PFSK-1 (cell line): ENCODE measurements around the gene ALG5.

Experiments
- FOXP2 ChIP-seq: optimal IDR thresholded peaks from 2 replicates; pipeline ENCODE3; 2011; ENCODE audit warnings: borderline replicate concordance, control low read depth, inconsistent platforms; ENCODE audit not compliant: insufficient read depth; ENCODE audit errors: extremely low read length, extremely low read depth
- POLR2AphosphoS5 ChIP-seq: IDR thresholded peaks from 2 replicates; pipeline ENCODE4 v1.6.1; 2012; ENCODE audit warnings: low read depth, mild to moderate bottlenecking, control low read depth, low read length, moderate library complexity
- REST ChIP-seq, 2 experiments: IDR thresholded peaks; 2 replicates each; pipeline versions ENCODE4 v1.6.1 to v1.8.0; 2011 to 2012; ENCODE audit warnings: low read depth in 2 of 2, low read length in 2 of 2, control low read depth in 1 of 2, inconsistent platforms in 1 of 2, mild to moderate bottlenecking in 1 of 2, moderate library complexity in 1 of 2; ENCODE audit not compliant: insufficient read depth in 1 of 2
- SIN3A ChIP-seq: IDR thresholded peaks from 2 replicates; pipeline ENCODE4 v1.6.1; 2012; ENCODE audit warnings: mild to moderate bottlenecking, low read length, moderate library complexity, borderline replicate concordance; ENCODE audit not compliant: insufficient read depth
- TAF1 ChIP-seq: IDR thresholded peaks from 2 replicates; pipeline ENCODE4 v1.6.1; 2012; ENCODE audit warnings: low read length, control low read depth, borderline replicate concordance; ENCODE audit not compliant: insufficient read depth

Gene ALG5

GRCh38 chr13:36924001-36924400, 75.1 kb downstream of the ALG5 start:
- no peak for TF ChIP-seq REST (IDR thresholded peaks at IDR 0.05; ENCODE audit: insufficient read depth in 1 of 2, low read depth in 2 of 2, low read length in 2 of 2)
- TF ChIP-seq POLR2AphosphoS5: no peak
- no peak for TF ChIP-seq SIN3A
- no peak for TF ChIP-seq TAF1
- no peak for TF ChIP-seq FOXP2

- TF ChIP-seq TAF1 (no peak), POLR2AphosphoS5 (no peak), FOXP2 (no peak), SIN3A (no peak), REST (IDR thresholded peaks at IDR 0.05; ENCODE audit: insufficient read depth in 1 of 2, low read depth in 2 of 2, low read length in 2 of 2) (no peak)
These were observed 77.4 kb downstream of the ALG5 start for GRCh38 chr13:36921631-36922301.

- TF ChIP-seq SIN3A (no peak), REST (IDR thresholded peaks at IDR 0.05; ENCODE audit: insufficient read depth in 1 of 2, low read depth in 2 of 2, low read length in 2 of 2) (no peak), TAF1 (no peak), POLR2AphosphoS5 (no peak), FOXP2 (no peak)
These were observed 78.4 kb downstream of the ALG5 start for GRCh38 chr13:36920616-36921185.

GRCh38 chr13:36919833-36920615, 79.1 kb downstream of the ALG5 start, which contains the start of gene SMAD9:
TSS of gene SMAD9 (minus strand) at chr13:36920238. CDS start at chr13:36879689, 40,549 bp downstream.
- TF ChIP-seq FOXP2 (peak; percentile 12), REST (IDR thresholded peaks at IDR 0.05; ENCODE audit: insufficient read depth in 1 of 2, low read depth in 2 of 2, low read length in 2 of 2) (no peak)
